ENCODE measurements around the gene IFI35. TPM values are rescaled to one million over a fixed set of nuclear protein-coding genes. Genes with fewer than 3 reads are reported as not detected.

Gene IFI35
- total RNA-seq, 2 donors from 2014 or later, result 3.0 to 5.1 TPM

GRCh38 chr17:43003542-43004172 is 2.9 kb upstream of the IFI35 start:
- WGBS, 2 experiments (ENCODE audit: insufficient coverage in 1 of 2, insufficient read length in 1 of 2), result 97 to 100% methylated on average over 3 to 5 of the region's 5 CpGs
- no peak overlapping the region for H3K27ac ChIP-seq (ENCODE audit: low read depth, low read length)
- H3K4me3 ChIP-seq (ENCODE audit: low read length), result no peak overlapping the region
- TF ChIP-seq CTCF (conservative IDR thresholded peaks at IDR 0.05), result peak; percentile 21
- H3K4me1 ChIP-seq (ENCODE audit: control insufficient read depth, insufficient read depth, low read length), result peaks cover 2% of the 10 kb centered on the region
- Mint-ChIP-seq H3K36me3 (ENCODE audit: low read depth) (peaks cover 55% of the 10 kb centered on the region), H3K27me3 (ENCODE audit: insufficient read depth) (no peaks in the 10 kb centered on the region), H3K9me3 (no peaks in the 10 kb centered on the region), H3K4me1 (peaks cover 17% of the 10 kb centered on the region), H3K4me3 (no peak overlapping the region), H3K27ac (peak overlapping the region; percentile 40)
- DNase-seq, result peak; percentile 81
- H3K27me3 ChIP-seq (ENCODE audit: control insufficient read depth, insufficient read depth, low read length, poor library complexity, severe bottlenecking), result no peaks in the 10 kb centered on the region
- peaks cover 51% of the 10 kb centered on the region for H3K36me3 ChIP-seq (ENCODE audit: control insufficient read depth, insufficient read depth, low read length)
- H3K9ac ChIP-seq (ENCODE audit: extremely low read depth, low read length, poor library complexity, severe bottlenecking), result no peak overlapping the region
- no peaks in the 10 kb centered on the region for H3K9me3 ChIP-seq (ENCODE audit: control insufficient read depth, low read length)

DNA sequence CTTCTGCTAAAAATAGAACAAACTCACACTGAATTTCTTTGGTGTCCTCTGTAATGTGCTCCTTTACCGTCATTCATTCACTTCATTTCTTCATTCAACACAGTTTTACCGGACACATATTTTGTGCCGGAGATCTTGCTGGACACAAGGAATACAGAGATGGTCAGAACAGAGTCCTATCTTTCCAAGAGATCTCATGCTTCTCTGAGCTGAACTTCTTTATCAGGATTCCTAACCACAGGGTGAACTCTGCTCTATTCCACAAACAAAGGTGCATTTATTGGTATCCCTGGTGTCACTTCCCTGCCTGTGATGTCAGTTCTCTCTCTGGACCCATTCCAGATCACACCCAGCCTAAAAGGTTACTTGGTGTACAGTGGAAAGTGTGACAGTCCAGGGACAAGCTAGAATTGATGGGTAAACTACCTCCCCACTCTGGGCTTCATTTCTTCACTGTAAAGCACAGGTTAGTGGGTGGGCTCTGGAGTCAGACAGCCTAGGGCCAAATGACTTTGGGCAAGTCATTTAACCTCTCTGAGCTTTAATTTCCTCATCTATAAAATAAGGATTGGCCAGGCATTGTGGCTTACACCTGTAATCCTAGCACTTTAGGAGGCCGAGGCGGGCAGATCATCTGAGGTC is 4.2 kb downstream of the IFI35 start:
- H3K36me3 Mint-ChIP-seq (ENCODE audit: low read depth), result peaks cover 20% of the 10 kb centered on the region
- H3K27me3 Mint-ChIP-seq (ENCODE audit: insufficient read depth), result no peaks in the 10 kb centered on the region
- no peak overlapping the region for H3K9ac ChIP-seq (ENCODE audit: extremely low read depth, low read length, poor library complexity, severe bottlenecking)
- peaks cover 2% of the 10 kb centered on the region for H3K4me1 ChIP-seq (ENCODE audit: control insufficient read depth, insufficient read depth, low read length)
- no peaks in the 10 kb centered on the region for H3K27me3 ChIP-seq (ENCODE audit: control insufficient read depth, insufficient read depth, low read length, poor library complexity, severe bottlenecking)
- no peaks in the 10 kb centered on the region for H3K9me3 ChIP-seq (ENCODE audit: control insufficient read depth, low read length)
- H3K27ac Mint-ChIP-seq, result no peak overlapping the region
- peaks cover 27% of the 10 kb centered on the region for H3K4me1 Mint-ChIP-seq
- H3K27ac ChIP-seq (ENCODE audit: low read depth, low read length), result no peak overlapping the region
- peaks cover 13% of the 10 kb centered on the region for H3K36me3 ChIP-seq (ENCODE audit: control insufficient read depth, insufficient read depth, low read length)
- TF ChIP-seq CTCF (conservative IDR thresholded peaks at IDR 0.05), result no peak
- DNase-seq, result no peak
- no peak overlapping the region for H3K4me3 Mint-ChIP-seq
- H3K9me3 Mint-ChIP-seq, result no peaks in the 10 kb centered on the region
- no peak overlapping the region for H3K4me3 ChIP-seq (ENCODE audit: low read length)
- 87 to 98% methylated on average over 5 of the region's 5 CpGs for whole genome bisulfite sequencing, 2 experiments (ENCODE audit: insufficient coverage in 1 of 2, insufficient read length in 1 of 2)

- no peaks in the 10 kb centered on the region for H3K27me3 ChIP-seq (ENCODE audit: control insufficient read depth, insufficient read depth, low read length, poor library complexity, severe bottlenecking)
- H3K36me3 ChIP-seq (ENCODE audit: control insufficient read depth, insufficient read depth, low read length), result peaks cover 23% of the 10 kb centered on the region
- no peak overlapping the region for H3K4me3 ChIP-seq (ENCODE audit: low read length)
- Mint-ChIP-seq H3K4me1 (peaks cover 21% of the 10 kb centered on the region), H3K9me3 (no peaks in the 10 kb centered on the region), H3K36me3 (ENCODE audit: low read depth) (peaks cover 24% of the 10 kb centered on the region), H3K27me3 (ENCODE audit: insufficient read depth) (no peaks in the 10 kb centered on the region), H3K27ac (no peak overlapping the region), H3K4me3 (no peak overlapping the region)
- no peak overlapping the region for H3K27ac ChIP-seq (ENCODE audit: low read depth, low read length)
- no peaks in the 10 kb centered on the region for H3K9me3 ChIP-seq (ENCODE audit: control insufficient read depth, low read length)
- H3K4me1 ChIP-seq (ENCODE audit: control insufficient read depth, insufficient read depth, low read length), result peaks cover 1% of the 10 kb centered on the region
- TF ChIP-seq CTCF (conservative IDR thresholded peaks at IDR 0.05), result no peak
- WGBS, 2 experiments (ENCODE audit: insufficient coverage in 1 of 2, insufficient read length in 1 of 2), result 92 to 94% methylated on average over 14 to 15 of the region's 15 CpGs
- peak; percentile 43 for DNase-seq
- H3K9ac ChIP-seq (ENCODE audit: extremely low read depth, low read length, poor library complexity, severe bottlenecking), result no peak overlapping the region
Measured at GRCh38 chr17:43011728-43012472, 5.3 kb downstream of the IFI35 start.
